Endodermal cell (in vitro differentiated cells): ENCODE measurements around the gene ATF7. TPM values are rescaled to one million over a fixed set of nuclear protein-coding genes. Genes with fewer than 3 reads are reported as not detected.

Experiments
- DNase-seq: peaks from one replicate; pipeline ENCODE4 v3.0.0-alpha.2; 2017
- H3K27ac ChIP-seq: 2 replicates; pipeline ENCODE4 v1.5.1; 2013; ENCODE audit warnings: mild to moderate bottlenecking, low read depth, low read length, moderate library complexity
- H3K27me3 ChIP-seq: 2 replicates; pipeline ENCODE4 v1.6.1; 2013; ENCODE audit warnings: mild to moderate bottlenecking, low read length, moderate library complexity; ENCODE audit not compliant: insufficient read depth, control insufficient read depth, poor library complexity, severe bottlenecking
- H3K36me3 ChIP-seq: 2 replicates; pipeline ENCODE4 v1.7.0; 2013; ENCODE audit warnings: mild to moderate bottlenecking, low read length, moderate library complexity; ENCODE audit not compliant: control insufficient read depth, insufficient read depth
- H3K4me1 ChIP-seq: one replicate; pipeline ENCODE4 v1.7.0; 2013; ENCODE audit warnings: low read length; ENCODE audit not compliant: control insufficient read depth, insufficient read depth
- H3K4me3 ChIP-seq: 2 replicates; pipeline ENCODE4 v1.5.1; 2013; ENCODE audit warnings: mild to moderate bottlenecking, low read length, moderate library complexity
- H3K9ac ChIP-seq: 2 replicates; pipeline ENCODE4 v1.6.1; 2013; ENCODE audit warnings: mild to moderate bottlenecking, low read length, moderate library complexity; ENCODE audit not compliant: poor library complexity, severe bottlenecking; ENCODE audit errors: extremely low read depth
- H3K9me3 ChIP-seq: 2 replicates; pipeline ENCODE4 v1.6.1; 2013; ENCODE audit warnings: mild to moderate bottlenecking, low read length, moderate library complexity; ENCODE audit not compliant: control insufficient read depth
- H3K27ac Mint-ChIP-seq: 2 replicates; pipeline ENCODE4 v1.8.0; 2020; ENCODE audit warnings: mixed read lengths
- H3K27me3 Mint-ChIP-seq: 2 replicates; pipeline ENCODE4 v1.8.0; 2021; ENCODE audit warnings: mild to moderate bottlenecking, mixed read lengths; ENCODE audit not compliant: insufficient read depth
- H3K36me3 Mint-ChIP-seq: 2 replicates; pipeline ENCODE4 v1.8.0; 2020; ENCODE audit warnings: low read depth, mixed read lengths
- H3K4me1 Mint-ChIP-seq: 2 replicates; pipeline ENCODE4 v1.8.0; 2020; ENCODE audit warnings: mixed read lengths
- H3K4me3 Mint-ChIP-seq: 2 replicates; pipeline ENCODE4 v1.8.0; 2020; ENCODE audit warnings: mild to moderate bottlenecking, moderate library complexity, mixed read lengths
- H3K9me3 Mint-ChIP-seq: 2 replicates; pipeline ENCODE4 v1.8.0; 2020; ENCODE audit warnings: mild to moderate bottlenecking, mixed read lengths
- WGBS, 2 experiments: methylation state at CpG; one replicate each; pipeline versions ENCODE4 v1.1.5 to v1.1.7; 2013; ENCODE audit warnings: missing lambda C conversion rate in 2 of 2, mixed read lengths in 1 of 2; ENCODE audit not compliant: insufficient coverage in 1 of 2, insufficient read length in 1 of 2; 5-methylcytosine and 5-hydroxymethylcytosine counted together
- total RNA-seq, 2 donors: library from RNA; stranded (reverse); fragmentation: NEBNext Ultra II Directional in 1 of 2; extraction: Animal tissue kit (Norgen Biotek cat#: 25700) in 1 of 2; gene quantifications; 2 replicates in 1 of 2; 3 replicates in 1 of 2; pipeline ENCODE4 v1.2.1, GENCODE V29; 2021
- TF ChIP-seq, protein P1 (sequence below): fragments of 200-600 bp; sonication (generic); conservative IDR thresholded peaks from 2 replicates; pipeline ENCODE4 v1.5.0; 2021; ENCODE audit warnings: antibody characterized with exemption, mild to moderate bottlenecking

ATF7 gene
- total RNA-seq, 2 donors from 2014 or later, result 29.0 to 36.6 TPM

DNA sequence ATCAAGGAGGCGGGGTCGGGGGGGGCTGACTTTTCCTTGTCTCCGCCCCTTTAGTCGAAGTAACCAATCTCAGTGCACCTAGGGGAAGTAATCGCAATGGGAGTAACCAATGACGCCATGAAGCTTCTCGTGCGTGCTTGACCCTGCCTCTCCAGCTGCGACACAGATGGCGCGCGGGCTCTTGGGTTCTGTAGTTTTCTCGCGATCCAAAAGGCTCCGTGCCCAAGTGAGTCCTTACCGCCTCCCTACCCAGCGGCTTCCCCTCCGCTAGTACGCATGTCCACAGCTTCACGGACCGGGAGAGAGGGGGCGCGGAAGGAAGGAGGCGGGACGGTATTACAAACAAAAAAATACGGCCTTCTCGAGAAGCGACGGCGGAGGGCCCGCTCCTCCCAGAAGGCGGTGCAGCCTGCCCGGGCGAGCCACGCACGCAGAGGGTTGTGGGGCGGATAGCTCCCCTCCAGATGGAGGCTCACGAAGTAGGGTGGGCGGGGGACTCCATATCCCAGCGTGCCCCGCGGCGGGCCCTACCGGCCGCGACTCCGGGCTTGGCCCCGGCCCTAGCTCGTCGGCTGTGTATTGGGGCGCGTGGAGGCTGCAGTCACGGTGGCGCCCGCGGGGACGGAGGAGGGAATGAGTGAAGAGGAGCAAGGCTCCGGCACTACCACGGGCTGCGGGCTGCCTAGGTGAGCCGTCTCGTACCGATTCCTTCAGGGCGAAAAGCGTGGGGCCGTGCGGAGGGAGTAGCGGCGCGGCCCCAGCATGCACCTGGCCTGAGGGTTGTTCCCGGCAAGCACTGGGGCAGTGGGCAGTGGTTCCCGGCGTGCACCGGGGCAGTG, 125.2 kb downstream of the ATF7 start, which contains the start of gene TARBP2:
TSS of gene TARBP2 (plus strand) at position 508 of the 839 bp plus-strand sequence. CDS start at position 634, 126 bp downstream.
- no peaks in the 10 kb centered on the region for H3K27me3 ChIP-seq
- Mint-ChIP-seq H3K4me1 (peaks cover 25% of the 10 kb centered on the region), H3K27ac (peak within 1 kb of the TSS; percentile 99), H3K9me3 (no peaks in the 10 kb centered on the region), H3K36me3 (peaks cover 22% of the 10 kb centered on the region), H3K27me3 (peaks cover 2% of the 10 kb centered on the region), H3K4me3 (peak within 1 kb of the TSS; percentile 79)
- H3K36me3 ChIP-seq, result peaks cover 25% of the 10 kb centered on the region
- peak within 1 kb of the TSS; percentile 88 for H3K9ac ChIP-seq
- H3K27ac ChIP-seq, result peak within 1 kb of the TSS; percentile 99
- TF ChIP-seq, protein P1, sequence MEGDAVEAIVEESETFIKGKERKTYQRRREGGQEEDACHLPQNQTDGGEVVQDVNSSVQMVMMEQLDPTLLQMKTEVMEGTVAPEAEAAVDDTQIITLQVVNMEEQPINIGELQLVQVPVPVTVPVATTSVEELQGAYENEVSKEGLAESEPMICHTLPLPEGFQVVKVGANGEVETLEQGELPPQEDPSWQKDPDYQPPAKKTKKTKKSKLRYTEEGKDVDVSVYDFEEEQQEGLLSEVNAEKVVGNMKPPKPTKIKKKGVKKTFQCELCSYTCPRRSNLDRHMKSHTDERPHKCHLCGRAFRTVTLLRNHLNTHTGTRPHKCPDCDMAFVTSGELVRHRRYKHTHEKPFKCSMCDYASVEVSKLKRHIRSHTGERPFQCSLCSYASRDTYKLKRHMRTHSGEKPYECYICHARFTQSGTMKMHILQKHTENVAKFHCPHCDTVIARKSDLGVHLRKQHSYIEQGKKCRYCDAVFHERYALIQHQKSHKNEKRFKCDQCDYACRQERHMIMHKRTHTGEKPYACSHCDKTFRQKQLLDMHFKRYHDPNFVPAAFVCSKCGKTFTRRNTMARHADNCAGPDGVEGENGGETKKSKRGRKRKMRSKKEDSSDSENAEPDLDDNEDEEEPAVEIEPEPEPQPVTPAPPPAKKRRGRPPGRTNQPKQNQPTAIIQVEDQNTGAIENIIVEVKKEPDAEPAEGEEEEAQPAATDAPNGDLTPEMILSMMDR, result no peak
- H3K9me3 ChIP-seq, result no peaks in the 10 kb centered on the region
- peak; percentile 100 for DNase-seq
- H3K4me3 ChIP-seq, result peak within 1 kb of the TSS; percentile 85
- 0% methylated on average over 31 to 74 of the region's 74 CpGs for WGBS, 2 experiments
- peaks cover 11% of the 10 kb centered on the region for H3K4me1 ChIP-seq

DNA sequence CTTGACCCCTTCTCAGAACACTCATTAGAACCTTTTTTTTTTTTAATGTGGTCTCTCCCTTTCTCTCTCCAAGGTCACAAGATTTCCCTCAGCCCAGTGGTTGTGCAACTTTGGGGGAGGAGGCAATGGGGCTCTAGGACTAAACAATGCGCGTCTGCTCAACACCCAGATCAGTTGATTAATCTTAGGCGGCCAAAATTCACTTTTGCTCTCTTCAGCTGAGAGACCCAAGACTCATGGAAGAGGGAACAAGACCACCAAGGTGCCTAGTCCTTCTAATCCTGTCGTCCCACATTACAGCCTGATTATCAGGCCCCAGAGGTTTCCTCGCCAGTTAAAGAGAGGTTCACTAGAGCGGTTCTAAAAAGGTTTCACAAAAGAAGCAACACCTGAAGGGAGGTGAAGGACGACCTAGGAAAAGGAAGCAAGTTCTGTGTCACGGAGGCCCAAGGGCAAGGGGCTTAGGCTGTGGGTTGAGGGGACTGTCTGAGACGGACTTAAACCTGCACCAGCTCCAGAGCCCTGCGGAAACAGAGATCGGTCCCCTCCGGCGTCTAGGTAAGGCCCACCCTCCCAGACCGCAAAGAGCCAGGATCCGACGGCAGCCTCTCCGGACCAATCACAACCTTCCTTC, 125.9 kb downstream of the ATF7 start:
- peak overlapping the region; percentile 79 for H3K4me3 Mint-ChIP-seq
- no peak for DNase-seq
- no peaks in the 10 kb centered on the region for H3K9me3 ChIP-seq
- no peaks in the 10 kb centered on the region for H3K9me3 Mint-ChIP-seq
- peaks cover 30% of the 10 kb centered on the region for H3K4me1 Mint-ChIP-seq
- no peaks in the 10 kb centered on the region for H3K27me3 ChIP-seq
- H3K4me1 ChIP-seq, result peaks cover 16% of the 10 kb centered on the region
- peak overlapping the region; percentile 73 for H3K27ac ChIP-seq
- H3K36me3 Mint-ChIP-seq, result peaks cover 15% of the 10 kb centered on the region
- peaks cover 23% of the 10 kb centered on the region for H3K36me3 ChIP-seq
- peak overlapping the region; percentile 99 for H3K27ac Mint-ChIP-seq
- peak overlapping the region; percentile 88 for H3K9ac ChIP-seq
- TF ChIP-seq, protein P1, result no peak
- H3K27me3 Mint-ChIP-seq, result peaks cover 2% of the 10 kb centered on the region
- H3K4me3 ChIP-seq, result peak overlapping the region; percentile 85
- WGBS, 2 experiments, result 12 to 13% methylated on average over 6 to 17 of the region's 17 CpGs

DNA sequence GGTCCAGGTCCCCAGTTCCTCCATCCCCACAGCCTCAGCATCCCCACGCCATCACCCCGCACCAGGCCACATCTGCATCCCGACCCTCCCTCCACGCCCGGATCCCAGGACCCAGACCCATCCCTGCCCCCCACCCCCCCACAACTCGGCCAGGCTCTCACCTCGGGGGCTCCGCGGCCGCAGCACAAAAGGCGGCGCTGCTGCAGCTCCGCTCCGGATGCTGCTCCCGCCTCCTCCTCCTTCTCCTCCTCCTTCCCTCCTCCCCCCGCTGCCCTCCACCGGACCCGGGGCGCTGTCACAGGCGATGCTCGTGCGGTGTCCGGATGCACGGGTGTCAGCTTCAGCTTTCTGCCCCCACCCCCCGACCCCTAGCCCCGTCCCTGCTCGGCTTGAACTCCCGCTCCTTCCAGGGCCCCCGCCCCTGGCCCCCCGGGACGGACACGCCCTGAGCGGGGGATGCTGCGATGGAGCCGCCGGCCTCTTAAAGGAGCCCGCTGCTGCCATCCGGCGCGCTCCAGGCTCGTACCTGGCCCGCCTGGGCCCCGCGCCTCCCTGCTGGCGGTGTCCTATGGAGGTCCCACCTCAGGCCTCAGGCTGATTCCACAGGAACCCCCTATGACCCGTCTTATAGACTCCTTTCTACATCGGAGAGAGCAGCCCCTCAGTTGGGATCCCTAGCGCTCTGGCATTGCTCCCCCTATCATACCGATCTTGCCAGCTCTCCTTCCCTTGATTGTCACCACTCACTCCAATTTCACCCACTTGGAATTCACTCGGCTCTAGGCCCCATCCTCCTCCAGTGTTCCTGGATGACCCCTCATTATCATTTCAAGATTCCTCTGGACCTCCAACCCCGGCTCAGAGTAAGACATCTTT, 126.7 kb downstream of the ATF7 start, which contains the start of gene MAP3K12:
TSS of gene MAP3K12 (minus strand) at position 193 of the 876 bp plus-strand sequence. CDS start 12,067 bp downstream, outside the sequence.
- TF ChIP-seq, protein P1, result no peak
- Histone ChIP-seq H3K4me3 (peak within 1 kb of the TSS; percentile 85), H3K27ac (peak within 1 kb of the TSS; percentile 73), H3K27me3 (no peaks in the 10 kb centered on the region), H3K9me3 (no peaks in the 10 kb centered on the region), H3K4me1 (peaks cover 16% of the 10 kb centered on the region), H3K9ac (peak within 1 kb of the TSS; percentile 88), H3K36me3 (peaks cover 16% of the 10 kb centered on the region)
- WGBS, 2 experiments, result 2 to 7% methylated on average over 8 to 51 of the region's 51 CpGs
- Mint-ChIP-seq H3K9me3 (no peaks in the 10 kb centered on the region), H3K27ac (peak within 1 kb of the TSS; percentile 99), H3K4me1 (peaks cover 30% of the 10 kb centered on the region), H3K36me3 (peaks cover 10% of the 10 kb centered on the region), H3K4me3 (peak within 1 kb of the TSS; percentile 79), H3K27me3 (peaks cover 2% of the 10 kb centered on the region)
- DNase-seq, result peak; percentile 93
